ENCODE results near the gene SMIM26.

DNA sequence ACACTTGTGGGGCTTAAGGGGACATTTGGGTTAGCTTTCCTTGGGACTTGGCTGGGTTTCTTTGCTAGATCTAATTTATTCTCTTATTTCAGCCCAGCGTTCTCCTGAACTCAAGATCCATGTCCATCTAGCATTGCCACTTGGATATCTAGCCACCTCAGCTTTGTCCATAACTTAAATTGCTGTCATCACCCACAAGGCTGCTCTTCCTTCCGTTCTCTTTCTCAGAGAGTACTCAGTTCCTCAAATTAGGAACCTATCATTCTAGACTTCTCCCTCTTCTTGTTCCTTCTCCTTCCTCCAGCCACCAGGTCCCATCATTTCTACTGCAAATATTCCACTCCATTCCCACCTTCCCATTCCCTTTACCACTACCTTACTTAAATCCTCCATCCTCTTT lies 4.3 kb downstream of the SMIM26 start:
- TF ChIP-seq, protein P1, sequence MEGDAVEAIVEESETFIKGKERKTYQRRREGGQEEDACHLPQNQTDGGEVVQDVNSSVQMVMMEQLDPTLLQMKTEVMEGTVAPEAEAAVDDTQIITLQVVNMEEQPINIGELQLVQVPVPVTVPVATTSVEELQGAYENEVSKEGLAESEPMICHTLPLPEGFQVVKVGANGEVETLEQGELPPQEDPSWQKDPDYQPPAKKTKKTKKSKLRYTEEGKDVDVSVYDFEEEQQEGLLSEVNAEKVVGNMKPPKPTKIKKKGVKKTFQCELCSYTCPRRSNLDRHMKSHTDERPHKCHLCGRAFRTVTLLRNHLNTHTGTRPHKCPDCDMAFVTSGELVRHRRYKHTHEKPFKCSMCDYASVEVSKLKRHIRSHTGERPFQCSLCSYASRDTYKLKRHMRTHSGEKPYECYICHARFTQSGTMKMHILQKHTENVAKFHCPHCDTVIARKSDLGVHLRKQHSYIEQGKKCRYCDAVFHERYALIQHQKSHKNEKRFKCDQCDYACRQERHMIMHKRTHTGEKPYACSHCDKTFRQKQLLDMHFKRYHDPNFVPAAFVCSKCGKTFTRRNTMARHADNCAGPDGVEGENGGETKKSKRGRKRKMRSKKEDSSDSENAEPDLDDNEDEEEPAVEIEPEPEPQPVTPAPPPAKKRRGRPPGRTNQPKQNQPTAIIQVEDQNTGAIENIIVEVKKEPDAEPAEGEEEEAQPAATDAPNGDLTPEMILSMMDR (conservative IDR thresholded peaks at IDR 0.05 in 1 of 2, IDR thresholded peaks at IDR 0.05 in 1 of 2; ENCODE audit: extremely low read depth in 1 of 2, insufficient read depth in 1 of 2, low read depth in 1 of 2, low read length in 2 of 2) = no peak
- no peak for TF ChIP-seq EZH2 (IDR thresholded peaks at IDR 0.05; ENCODE audit: borderline replicate concordance, low read length)

All from mammary epithelial cell (primary cell).